Measurements from ENCODE around the gene KIF2A. TPM values are rescaled to one million over a fixed set of nuclear protein-coding genes. Genes with fewer than 3 reads are reported as not detected.

KIF2A gene
- total and polyA plus RNA-seq, 9 of the 15 experiments (the other 6 are each of a cell fraction or from before 2014, with no cell fraction given), result 42.6 to 126 (median 77.6) TPM

- TF ChIP-seq AFF1 (IDR thresholded peaks at IDR 0.05; ENCODE audit: low read depth in 1 of 2, partially characterized antibody in 2 of 2) (no peak), SOX6 (IDR thresholded peaks at IDR 0.05) (peak; percentile 66; the same call in 1 of the 2 replicates), KLF6 (CRISPR knock-in tag; IDR thresholded peaks at IDR 0.05; ENCODE audit: borderline replicate concordance) (no peak), LEF1 (IDR thresholded peaks at IDR 0.05) (no peak), SIX5 (IDR thresholded peaks at IDR 0.05; ENCODE audit: borderline replicate concordance in 1 of 2, insufficient read depth in 1 of 2, low read depth in 1 of 2, low read length in 2 of 2) (no peak), HOXB6 (CRISPR knock-in tag; IDR thresholded peaks at IDR 0.05; ENCODE audit: borderline replicate concordance) (no peak), DPF2 (IDR thresholded peaks at IDR 0.05) (peak; percentile 82), PML (IDR thresholded peaks at IDR 0.05; ENCODE audit: low read length) (peak; percentile 69; the same call in 1 of the 2 replicates), PBX2 (CRISPR knock-in tag; IDR thresholded peaks at IDR 0.05; ENCODE audit: low read depth) (no peak), PBX2 (tag; conservative IDR thresholded peaks at IDR 0.05; ENCODE audit: low read depth) (peak; percentile 53), CC2D1A (IDR thresholded peaks at IDR 0.05) (peak; percentile 58; the same call in 1 of the 2 replicates), MYNN (IDR thresholded peaks at IDR 0.05) (no peak), MYNN (CRISPR knock-in tag; IDR thresholded peaks at IDR 0.05) (no peak), NR1H2 (CRISPR knock-in tag; IDR thresholded peaks at IDR 0.05) (no peak), HDAC2 (IDR thresholded peaks at IDR 0.05) (peak; percentile 69)
- TF ChIP-seq, protein P1, sequence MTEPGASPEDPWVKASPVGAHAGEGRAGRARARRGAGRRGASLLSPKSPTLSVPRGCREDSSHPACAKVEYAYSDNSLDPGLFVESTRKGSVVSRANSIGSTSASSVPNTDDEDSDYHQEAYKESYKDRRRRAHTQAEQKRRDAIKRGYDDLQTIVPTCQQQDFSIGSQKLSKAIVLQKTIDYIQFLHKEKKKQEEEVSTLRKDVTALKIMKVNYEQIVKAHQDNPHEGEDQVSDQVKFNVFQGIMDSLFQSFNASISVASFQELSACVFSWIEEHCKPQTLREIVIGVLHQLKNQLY (CRISPR knock-in tag; conservative IDR thresholded peaks at IDR 0.05), result no peak
Observed at GRCh38 chr5:62310426-62311143, 4.6 kb downstream of the KIF2A start (continued).
